WI38 (cell line): ENCODE data around the gene MAPK8IP1.

ENCODE experiments used
- H3K4me3 ChIP-seq: 2 replicates; pipeline ENCODE4 v1.5.1; 2011; ENCODE audit warnings: low read depth, mild to moderate bottlenecking, control low read depth, low read length
- CTCF ChIP-seq: IDR thresholded peaks from 2 replicates; pipeline ENCODE4 v1.5.1; 2012; ENCODE audit warnings: low read depth, mild to moderate bottlenecking, control low read depth, low read length

Gene MAPK8IP1

GRCh38 chr11:45921561-45922424, 36.3 kb downstream of the MAPK8IP1 start:
- no peak overlapping the region for H3K4me3 ChIP-seq
- no peak for TF ChIP-seq CTCF

- TF ChIP-seq CTCF = no peak
- H3K4me3 ChIP-seq = no peak within 1 kb of the TSS
These were observed 37.1 kb downstream of the MAPK8IP1 start, which contains the start of gene LARGE2 for GRCh38 chr11:45922425-45923082. LARGE2 (plus strand) TSS chr11:45922656; CDS start chr11:45922883, 227 bp downstream.

- TF ChIP-seq CTCF = no peak
- no peak overlapping the region for H3K4me3 ChIP-seq
These were observed 38.8 kb downstream of the MAPK8IP1 start for GRCh38 chr11:45924036-45924915.

GRCh38 chr11:45924927-45925326, 39.5 kb downstream of the MAPK8IP1 start:
- no peak for TF ChIP-seq CTCF

GRCh38 chr11:45925550-45925949, 40.1 kb downstream of the MAPK8IP1 start:
- TF ChIP-seq CTCF = no peak

More at GRCh38 chr11:45924927-45925326, 39.5 kb downstream of the MAPK8IP1 start:
- no peak overlapping the region for H3K4me3 ChIP-seq

GRCh38 chr11:45926001-45926401, 40.5 kb downstream of the MAPK8IP1 start:
- H3K4me3 ChIP-seq = no peak overlapping the region
- no peak for TF ChIP-seq CTCF

More at GRCh38 chr11:45925550-45925949, 40.1 kb downstream of the MAPK8IP1 start:
- no peak overlapping the region for H3K4me3 ChIP-seq
